ENCODE data around the gene PMM2. TPM values are rescaled to one million over a fixed set of nuclear protein-coding genes. Genes with fewer than 3 reads are reported as not detected.

Gene PMM2
- total RNA-seq, 1 experiment from 2014 or later: 35.2 TPM

GRCh38 chr16:8818504-8819270, 21.0 kb downstream of the PMM2 start:
- POLR2A ChIA-PET (ENCODE audit: unreplicated experiment): no interaction called here

GRCh38 chr16:8819411-8820034, 21.9 kb downstream of the PMM2 start:
- Histone ChIP-seq H3K9me2 (replicated peaks; ENCODE audit: low read length) (no peaks in the 10 kb centered on the region), H3K4me1 (ENCODE audit: insufficient read depth, low read length) (no peaks in the 10 kb centered on the region), H3K36me3 (ENCODE audit: low read depth, low read length) (peaks cover 15% of the 10 kb centered on the region; the same call in 1 of the 2 replicates), H3K9me3 (ENCODE audit: low read length) (no peaks in the 10 kb centered on the region), H2AFZ (ENCODE audit: low read length) (no peak overlapping the region), H3K27me3 (ENCODE audit: low read length) (no peaks in the 10 kb centered on the region), H3F3A (ENCODE audit: low read length, unreplicated experiment) (no peaks in the 10 kb centered on the region), H3K27ac (ENCODE audit: low read length) (no peak overlapping the region), H3K9ac (ENCODE audit: low read length) (no peak overlapping the region), H3K4me2 (ENCODE audit: low read length) (no peak overlapping the region), H4K20me1 (ENCODE audit: low read length) (no peaks in the 10 kb centered on the region), H3K4me3 (ENCODE audit: low read length) (no peak overlapping the region), H3K79me2 (ENCODE audit: low read length) (no peaks in the 10 kb centered on the region)
- CTCF ChIA-PET: no interaction called here
- intact Hi-C loops (cut with micrococcal nuclease): no loop called here
- POLR2A ChIA-PET (ENCODE audit: unreplicated experiment): interaction anchor here (0.7 kb wide), 1 partner anchor 21 kb away, joined by 10 read pairs; no protein-coding TSS in a partner anchor
- no peak for TF ChIP-seq EZH2 (IDR thresholded peaks at IDR 0.05; ENCODE audit: low read length, unreplicated experiment)
- TF ChIP-seq EZH2phosphoT487 (IDR thresholded peaks at IDR 0.05; ENCODE audit: borderline replicate concordance, low read length): no peak
- TF ChIP-seq, protein P1, sequence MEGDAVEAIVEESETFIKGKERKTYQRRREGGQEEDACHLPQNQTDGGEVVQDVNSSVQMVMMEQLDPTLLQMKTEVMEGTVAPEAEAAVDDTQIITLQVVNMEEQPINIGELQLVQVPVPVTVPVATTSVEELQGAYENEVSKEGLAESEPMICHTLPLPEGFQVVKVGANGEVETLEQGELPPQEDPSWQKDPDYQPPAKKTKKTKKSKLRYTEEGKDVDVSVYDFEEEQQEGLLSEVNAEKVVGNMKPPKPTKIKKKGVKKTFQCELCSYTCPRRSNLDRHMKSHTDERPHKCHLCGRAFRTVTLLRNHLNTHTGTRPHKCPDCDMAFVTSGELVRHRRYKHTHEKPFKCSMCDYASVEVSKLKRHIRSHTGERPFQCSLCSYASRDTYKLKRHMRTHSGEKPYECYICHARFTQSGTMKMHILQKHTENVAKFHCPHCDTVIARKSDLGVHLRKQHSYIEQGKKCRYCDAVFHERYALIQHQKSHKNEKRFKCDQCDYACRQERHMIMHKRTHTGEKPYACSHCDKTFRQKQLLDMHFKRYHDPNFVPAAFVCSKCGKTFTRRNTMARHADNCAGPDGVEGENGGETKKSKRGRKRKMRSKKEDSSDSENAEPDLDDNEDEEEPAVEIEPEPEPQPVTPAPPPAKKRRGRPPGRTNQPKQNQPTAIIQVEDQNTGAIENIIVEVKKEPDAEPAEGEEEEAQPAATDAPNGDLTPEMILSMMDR (conservative IDR thresholded peaks at IDR 0.05; ENCODE audit: low read depth, low read length): no peak
- DNase-seq: no peak
- ATAC-seq: no peak
- no TSS peak for BruUV-seq (replicated peaks)

More at GRCh38 chr16:8818504-8819270, 21.0 kb downstream of the PMM2 start:
- H4K20me1 ChIP-seq (ENCODE audit: low read length): no peaks in the 10 kb centered on the region
- H3K79me2 ChIP-seq (ENCODE audit: low read length): no peaks in the 10 kb centered on the region
- no peaks in the 10 kb centered on the region for H3K27me3 ChIP-seq (ENCODE audit: low read length)
- no peak overlapping the region for H3K9ac ChIP-seq (ENCODE audit: low read length)
- H3K36me3 ChIP-seq (ENCODE audit: low read depth, low read length): peaks cover 18% of the 10 kb centered on the region; the same call in 1 of the 2 replicates
- TF ChIP-seq EZH2 (IDR thresholded peaks at IDR 0.05; ENCODE audit: low read length, unreplicated experiment): no peak
- TF ChIP-seq, protein P1 (conservative IDR thresholded peaks at IDR 0.05; ENCODE audit: low read depth, low read length): no peak
- no peak for TF ChIP-seq EZH2phosphoT487 (IDR thresholded peaks at IDR 0.05; ENCODE audit: borderline replicate concordance, low read length)
- no peak overlapping the region for H3K27ac ChIP-seq (ENCODE audit: low read length)
- no peak overlapping the region for H2AFZ ChIP-seq (ENCODE audit: low read length)
- H3F3A ChIP-seq (ENCODE audit: low read length, unreplicated experiment): no peaks in the 10 kb centered on the region
- intact Hi-C loops (cut with micrococcal nuclease): no loop called here
- DNase-seq: no peak
- CTCF ChIA-PET: no interaction called here
- no peaks in the 10 kb centered on the region for H3K9me2 ChIP-seq (replicated peaks; ENCODE audit: low read length)
- no peaks in the 10 kb centered on the region for H3K9me3 ChIP-seq (ENCODE audit: low read length)
- H3K4me2 ChIP-seq (ENCODE audit: low read length): no peak overlapping the region
- no peaks in the 10 kb centered on the region for H3K4me1 ChIP-seq (ENCODE audit: insufficient read depth, low read length)
- no TSS peak for BruUV-seq (replicated peaks)
- no peak for ATAC-seq
- no peak overlapping the region for H3K4me3 ChIP-seq (ENCODE audit: low read length)

GRCh38 chr16:8822403-8822802, 24.8 kb downstream of the PMM2 start:
- TF ChIP-seq, protein P1 (conservative IDR thresholded peaks at IDR 0.05; ENCODE audit: low read depth, low read length): no peak
- TF ChIP-seq EZH2phosphoT487 (IDR thresholded peaks at IDR 0.05; ENCODE audit: borderline replicate concordance, low read length) (no peak), EZH2 (IDR thresholded peaks at IDR 0.05; ENCODE audit: low read length, unreplicated experiment) (no peak)
- no peak for ATAC-seq
- no peaks in the 10 kb centered on the region for H4K20me1 ChIP-seq (ENCODE audit: low read length)
- H2AFZ ChIP-seq (ENCODE audit: low read length): no peak overlapping the region
- H3K79me2 ChIP-seq (ENCODE audit: low read length): no peaks in the 10 kb centered on the region
- POLR2A ChIA-PET (ENCODE audit: unreplicated experiment): no interaction called here
- no peaks in the 10 kb centered on the region for H3K9me2 ChIP-seq (replicated peaks; ENCODE audit: low read length)
- peaks cover 7% of the 10 kb centered on the region; the same call in 1 of the 2 replicates for H3K36me3 ChIP-seq (ENCODE audit: low read depth, low read length)
- intact Hi-C loops (cut with micrococcal nuclease): no loop called here
- DNase-seq: no peak
- no peak overlapping the region for H3K27ac ChIP-seq (ENCODE audit: low read length)
- no peaks in the 10 kb centered on the region for H3K9me3 ChIP-seq (ENCODE audit: low read length)
- H3K4me1 ChIP-seq (ENCODE audit: insufficient read depth, low read length): no peaks in the 10 kb centered on the region
- BruUV-seq (replicated peaks): no TSS peak
- H3K4me3 ChIP-seq (ENCODE audit: low read length): no peak overlapping the region
- no peak overlapping the region for H3K4me2 ChIP-seq (ENCODE audit: low read length)
- no peak overlapping the region for H3K9ac ChIP-seq (ENCODE audit: low read length)
- CTCF ChIA-PET: no interaction called here
- no peaks in the 10 kb centered on the region for H3F3A ChIP-seq (ENCODE audit: low read length, unreplicated experiment)
- no peaks in the 10 kb centered on the region for H3K27me3 ChIP-seq (ENCODE audit: low read length)
